Sigmoid colon (tissue), 7 donors: ENCODE data around the gene ZFAND2B. TPM values are rescaled to one million over a fixed set of nuclear protein-coding genes. Genes with fewer than 3 reads are reported as not detected.

Source experiments
- DNase-seq: peaks from one replicate; pipeline ENCODE4 v3.0.0-alpha.2; 2019
- H3K27ac ChIP-seq, 4 donors: fragments of 200-600 bp; sonication (generic); one replicate each; pipeline ENCODE4 v1.5.1; 2016 to 2019; ENCODE audit warnings: mild to moderate bottlenecking in 1 of 4
- H3K27me3 ChIP-seq, 3 donors: fragments of 200-600 bp; sonication (generic); one replicate each; pipeline ENCODE4 v1.5.1; 2019; ENCODE audit warnings: mild to moderate bottlenecking in 1 of 3
- H3K36me3 ChIP-seq, 4 donors: fragments of 200-600 bp; sonication (generic); one replicate each; pipeline ENCODE4 v1.5.1; 2016 to 2019
- H3K4me1 ChIP-seq, 4 donors: fragments of 200-600 bp; sonication (generic); one replicate each; pipeline ENCODE4 v1.5.1; 2017 to 2019
- H3K4me3 ChIP-seq, 4 donors: fragments of 200-600 bp; sonication (generic); one replicate each; pipeline ENCODE4 v1.5.1; 2017 to 2019; ENCODE audit warnings: mild to moderate bottlenecking in 2 of 4, moderate library complexity in 1 of 4
- H3K9me3 ChIP-seq, 4 donors: fragments of 200-600 bp in 3 of 4; sonication (generic) in 3 of 4; one replicate each; pipeline versions ENCODE4 v1.5.1 to v1.6.1; 2013 to 2019
- EP300 ChIP-seq, 4 donors: sonication (generic); formaldehyde crosslinking; IDR thresholded peaks; one replicate each; pipeline ENCODE4 v1.6.1; 2017; ENCODE audit warnings: antibody characterized with exemption in 4 of 4
- POLR2A ChIP-seq, 2 donors: fragments of 450-650 bp; IDR thresholded peaks; one replicate each; pipeline ENCODE4 v1.6.1; 2016; ENCODE audit warnings: antibody characterized with exemption in 2 of 2, mild to moderate bottlenecking in 2 of 2, moderate library complexity in 2 of 2
- POLR2AphosphoS5 ChIP-seq, 4 donors: sonication (generic); formaldehyde crosslinking; IDR thresholded peaks; one replicate each; pipeline ENCODE4 v1.6.1; 2017; ENCODE audit warnings: antibody characterized with exemption in 4 of 4
- WGBS, 2 donors: extraction: QIAGEN DNeasy Blood & Tissue Kit; methylation state at CpG; one replicate each; pipeline ENCODE4 v1.1.7; 2013; 5-methylcytosine and 5-hydroxymethylcytosine counted together
- intact Hi-C: fragments of 100-400 bp; cut with DNase I; formaldehyde crosslinking; loops from one replicate; pipeline ENCODE4 v1.15.1; 2023
- polyA plus RNA-seq, 3 donors: library from polyadenylated mRNA; stranded (reverse); fragments of 200-250 nt; gene quantifications; one replicate each; pipeline ENCODE4 v1.2.3, GENCODE V29; 2013
- total RNA-seq, 4 donors: library from RNA; depleted of rRNA; stranded (reverse); fragments of >200 nt; gene quantifications; one replicate each; pipeline ENCODE4 v1.1.0, GENCODE V29; 2016
- TF ChIP-seq, protein P1 (sequence below), 4 experiments: fragments of 450-650 bp in 3 of 4; fragments of 200-600 bp in 1 of 4; IDR thresholded peaks; one replicate each; pipeline ENCODE4 v1.5.1; 2016 to 2019; ENCODE audit warnings: antibody characterized with exemption in 4 of 4, mild to moderate bottlenecking in 3 of 4, moderate library complexity in 2 of 4
- donor health status: healthy with polysubstance abuse.
- donor health status: Bipolar disorder and iron deficiency.
- donor health status: healthy.

The ZFAND2B gene
- total and polyA plus RNA-seq, 7 donors: 26.9 to 103 (median 52.4) TPM

DNA sequence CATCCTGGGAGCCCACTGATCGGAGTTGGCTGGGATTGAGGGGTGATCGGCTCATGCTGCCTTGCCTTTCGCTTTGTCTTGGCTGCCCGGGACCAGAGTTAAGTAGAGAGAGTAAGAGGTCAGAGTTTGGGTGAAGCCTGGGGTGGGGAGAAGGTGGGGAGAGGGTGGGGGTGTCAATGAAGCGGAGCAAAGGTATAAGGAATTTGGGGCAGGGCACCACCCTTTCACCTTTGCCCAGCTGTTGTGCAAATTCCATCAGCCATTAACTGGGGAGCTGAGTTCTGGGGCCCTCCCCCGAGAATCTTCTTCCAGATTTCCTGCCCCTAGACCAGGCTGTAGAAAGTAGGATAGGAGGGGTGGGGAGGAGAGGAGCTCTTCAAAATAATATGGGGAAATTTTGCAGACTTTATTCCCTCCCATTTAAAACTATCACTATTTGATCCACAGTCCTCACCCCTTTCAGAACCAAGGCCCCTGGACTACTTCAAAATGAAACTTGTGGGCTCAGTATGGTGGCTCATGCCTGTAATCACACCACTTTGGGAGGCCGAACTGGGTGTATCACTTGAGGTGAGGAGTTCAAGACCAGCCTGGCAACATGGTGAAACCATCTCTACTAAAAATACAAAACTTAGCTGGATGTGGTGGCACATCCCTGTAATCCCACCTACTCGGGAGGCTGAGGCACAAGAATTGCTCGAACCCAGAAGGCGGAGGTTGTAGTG lies 36.5 kb upstream of the ZFAND2B start, which contains the start of gene SLC23A3:
Gene SLC23A3, minus strand, starts transcription at position 100 of the 725 bp plus-strand sequence. Its CDS starts 45 bp downstream, at position 55.
- peak within 1 kb of the TSS; percentile 62 to 79 (median 70) for H3K27ac ChIP-seq
- no peaks in the 10 kb centered on the region for H3K9me3 ChIP-seq
- peaks cover 0 to 33% (median 22%) of the 10 kb centered on the region in 4 donors for H3K36me3 ChIP-seq
- TF ChIP-seq POLR2A (IDR thresholded peaks at IDR 0.05): no peak
- TF ChIP-seq EP300 (IDR thresholded peaks at IDR 0.05): no peak
- no peak for TF ChIP-seq POLR2AphosphoS5 (IDR thresholded peaks at IDR 0.05)
- TF ChIP-seq, protein P1, sequence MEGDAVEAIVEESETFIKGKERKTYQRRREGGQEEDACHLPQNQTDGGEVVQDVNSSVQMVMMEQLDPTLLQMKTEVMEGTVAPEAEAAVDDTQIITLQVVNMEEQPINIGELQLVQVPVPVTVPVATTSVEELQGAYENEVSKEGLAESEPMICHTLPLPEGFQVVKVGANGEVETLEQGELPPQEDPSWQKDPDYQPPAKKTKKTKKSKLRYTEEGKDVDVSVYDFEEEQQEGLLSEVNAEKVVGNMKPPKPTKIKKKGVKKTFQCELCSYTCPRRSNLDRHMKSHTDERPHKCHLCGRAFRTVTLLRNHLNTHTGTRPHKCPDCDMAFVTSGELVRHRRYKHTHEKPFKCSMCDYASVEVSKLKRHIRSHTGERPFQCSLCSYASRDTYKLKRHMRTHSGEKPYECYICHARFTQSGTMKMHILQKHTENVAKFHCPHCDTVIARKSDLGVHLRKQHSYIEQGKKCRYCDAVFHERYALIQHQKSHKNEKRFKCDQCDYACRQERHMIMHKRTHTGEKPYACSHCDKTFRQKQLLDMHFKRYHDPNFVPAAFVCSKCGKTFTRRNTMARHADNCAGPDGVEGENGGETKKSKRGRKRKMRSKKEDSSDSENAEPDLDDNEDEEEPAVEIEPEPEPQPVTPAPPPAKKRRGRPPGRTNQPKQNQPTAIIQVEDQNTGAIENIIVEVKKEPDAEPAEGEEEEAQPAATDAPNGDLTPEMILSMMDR (IDR thresholded peaks at IDR 0.05): no peak
- H3K4me3 ChIP-seq: no peak within 1 kb of the TSS
- intact Hi-C loops: no loop called here
- no peak for DNase-seq
- peaks cover 0 to 18% (median 17%) of the 10 kb centered on the region in 4 donors for H3K4me1 ChIP-seq
- 63 to 86% methylated on average over 10 of the region's 10 CpGs for WGBS, 2 donors
- no peaks in the 10 kb centered on the region for H3K27me3 ChIP-seq

DNA sequence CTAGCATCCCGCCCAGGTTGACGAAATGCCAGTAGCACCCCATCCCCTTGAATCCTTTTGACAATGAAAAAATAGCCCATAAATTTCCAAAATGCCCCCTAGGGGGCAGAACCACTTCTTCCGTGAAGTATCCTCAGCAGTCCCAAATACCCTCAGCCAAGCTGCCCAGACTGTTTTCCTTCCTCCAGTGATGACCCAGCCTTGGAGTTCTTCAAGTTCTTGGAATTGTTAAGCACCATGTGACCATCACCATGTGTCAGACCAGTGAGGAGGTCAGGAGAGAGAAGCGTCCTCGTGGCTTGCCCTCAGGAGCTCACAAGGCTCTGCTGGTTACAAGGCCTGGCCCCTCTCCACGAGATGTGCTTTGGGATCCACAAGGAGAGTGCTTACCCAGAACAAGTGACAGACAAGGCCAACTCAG lies 35.3 kb upstream of the ZFAND2B start:
- Histone ChIP-seq H3K27ac (peak overlapping the region; percentile 62 to 79 (median 70)), H3K36me3 (peaks cover 0 to 35% (median 22%) of the 10 kb centered on the region in 4 donors), H3K9me3 (no peaks in the 10 kb centered on the region), H3K4me1 (peaks cover 0 to 29% (median 28%) of the 10 kb centered on the region in 4 donors), H3K27me3 (no peaks in the 10 kb centered on the region), H3K4me3 (no peak overlapping the region)
- intact Hi-C loops: no loop called here
- TF ChIP-seq POLR2AphosphoS5 (IDR thresholded peaks at IDR 0.05) (peak in 2 of 4 donors; percentile 15 to 57), POLR2A (IDR thresholded peaks at IDR 0.05) (no peak), EP300 (IDR thresholded peaks at IDR 0.05) (no peak)
- TF ChIP-seq, protein P1 (IDR thresholded peaks at IDR 0.05): peak in 3 of 4 experiments; percentile 39 to 66 (median 53)
- 45 to 60% methylated on average over 6 of the region's 6 CpGs for whole genome bisulfite sequencing, 2 donors
- DNase-seq: peak; percentile 90

DNA sequence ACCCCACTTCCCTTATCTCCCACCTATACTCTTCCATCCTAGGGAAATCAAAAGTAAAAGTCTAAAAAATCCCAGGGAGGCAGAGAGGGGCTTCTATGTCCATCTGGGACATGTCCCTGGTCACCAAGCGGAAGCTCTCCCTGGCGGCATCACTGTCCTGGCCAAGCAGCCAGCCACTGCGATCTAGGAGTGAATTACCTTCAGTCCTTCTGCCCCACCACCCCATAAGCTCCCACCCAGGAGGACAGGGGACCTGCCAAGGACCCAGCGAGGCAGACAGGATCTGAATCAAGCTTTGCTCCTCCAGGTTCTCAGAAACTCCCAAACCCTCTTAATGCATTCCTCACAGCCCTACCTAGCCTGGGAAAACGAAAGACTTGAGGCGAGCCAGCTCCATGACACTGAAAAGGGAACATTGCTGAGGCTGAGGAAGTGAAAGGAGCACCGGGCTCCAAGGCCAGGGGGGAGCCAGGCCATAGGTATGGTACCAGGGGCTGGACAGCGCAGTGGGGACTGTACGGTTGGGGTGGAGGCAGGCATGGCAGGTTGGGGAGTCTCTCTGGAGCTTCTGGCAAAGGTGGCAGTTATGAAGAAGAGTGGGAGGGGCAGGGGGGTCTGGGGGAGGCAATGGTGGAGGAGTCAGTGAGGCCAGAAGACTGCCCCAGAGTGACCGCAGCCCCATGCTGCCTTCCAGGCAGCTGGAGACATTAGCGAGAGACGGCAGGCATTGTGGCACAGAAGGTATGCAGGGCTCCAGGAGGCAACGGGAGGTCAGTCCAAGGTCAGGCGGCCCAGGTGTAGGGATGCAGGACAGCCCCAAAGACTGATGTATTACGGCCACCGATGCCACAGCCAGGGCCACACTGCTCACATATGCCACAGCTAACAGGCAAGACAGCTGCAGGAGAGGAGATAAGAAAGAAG lies 34.1 kb upstream of the ZFAND2B start:
- Histone ChIP-seq H3K27me3 (no peaks in the 10 kb centered on the region), H3K36me3 (peaks cover 0 to 35% (median 22%) of the 10 kb centered on the region in 4 donors), H3K4me3 (no peak overlapping the region), H3K27ac (peak overlapping the region; percentile 62 to 79 (median 70)), H3K9me3 (no peaks in the 10 kb centered on the region), H3K4me1 (peaks cover 2 to 32% (median 28%) of the 10 kb centered on the region in 4 donors)
- intact Hi-C loops: no loop called here
- no peak for DNase-seq
- WGBS, 2 donors: 87 to 89% methylated on average over 16 of the region's 16 CpGs
- TF ChIP-seq, protein P1 (IDR thresholded peaks at IDR 0.05): no peak
- no peak for TF ChIP-seq POLR2AphosphoS5 (IDR thresholded peaks at IDR 0.05)
- no peak for TF ChIP-seq EP300 (IDR thresholded peaks at IDR 0.05)
- TF ChIP-seq POLR2A (IDR thresholded peaks at IDR 0.05): no peak

DNA sequence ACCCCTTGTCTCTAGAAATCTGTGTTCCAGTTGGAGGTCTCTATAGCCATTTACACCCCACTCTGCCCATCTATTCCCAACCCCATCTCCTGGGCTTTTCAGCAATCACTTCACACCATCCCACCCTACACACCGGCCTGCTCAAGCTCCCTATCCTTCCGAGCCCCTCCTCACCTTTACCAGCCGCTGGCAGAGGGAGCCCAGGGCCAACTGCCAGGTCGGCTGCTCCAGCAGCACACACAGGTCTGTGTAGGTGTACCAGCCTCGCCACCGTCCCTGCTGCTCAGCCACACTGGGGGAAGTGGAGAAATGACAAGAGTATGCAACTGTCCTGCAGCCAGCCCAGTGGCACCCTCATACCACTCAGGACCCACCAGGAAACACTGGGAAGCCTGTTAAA lies 33.4 kb upstream of the ZFAND2B start:
- no peak overlapping the region for H3K4me3 ChIP-seq
- H3K4me1 ChIP-seq: peaks cover 2 to 33% (median 28%) of the 10 kb centered on the region in 4 donors
- intact Hi-C loops: no loop called here
- WGBS, 2 donors: 90 to 94% methylated on average over 6 of the region's 6 CpGs
- H3K36me3 ChIP-seq: peaks cover 0 to 35% (median 22%) of the 10 kb centered on the region in 4 donors
- no peaks in the 10 kb centered on the region for H3K9me3 ChIP-seq
- no peak overlapping the region for H3K27ac ChIP-seq
- TF ChIP-seq, protein P1 (IDR thresholded peaks at IDR 0.05): no peak
- TF ChIP-seq POLR2AphosphoS5 (IDR thresholded peaks at IDR 0.05) (no peak), EP300 (IDR thresholded peaks at IDR 0.05) (no peak), POLR2A (IDR thresholded peaks at IDR 0.05) (no peak)
- DNase-seq: no peak
- H3K27me3 ChIP-seq: no peaks in the 10 kb centered on the region
